HG02798 (cell line): ENCODE results near the gene PAPSS1.

Experiments
- ATAC-seq: cut with Tn5 transposase; IDR thresholded peaks from one replicate; pipeline ENCODE4 v1.9.1; 2021; ENCODE audit warnings: mild to moderate bottlenecking; ENCODE audit not compliant: unreplicated experiment, poor library complexity

The PAPSS1 gene

GRCh38 chr4:107719922-107720722, at the start of gene PAPSS1:
PAPSS1 (minus strand) TSS chr4:107720234; CDS start chr4:107720179, 55 bp downstream.
- ATAC-seq: peak; percentile 89

GRCh38 chr4:107760281-107760947, 40.4 kb upstream of the PAPSS1 start:
- ATAC-seq: no peak

GRCh38 chr4:107757864-107758476, 37.9 kb upstream of the PAPSS1 start:
- no peak for ATAC-seq

- ATAC-seq: no peak
Observed at GRCh38 chr4:107757283-107757682, 37.2 kb upstream of the PAPSS1 start.

DNA sequence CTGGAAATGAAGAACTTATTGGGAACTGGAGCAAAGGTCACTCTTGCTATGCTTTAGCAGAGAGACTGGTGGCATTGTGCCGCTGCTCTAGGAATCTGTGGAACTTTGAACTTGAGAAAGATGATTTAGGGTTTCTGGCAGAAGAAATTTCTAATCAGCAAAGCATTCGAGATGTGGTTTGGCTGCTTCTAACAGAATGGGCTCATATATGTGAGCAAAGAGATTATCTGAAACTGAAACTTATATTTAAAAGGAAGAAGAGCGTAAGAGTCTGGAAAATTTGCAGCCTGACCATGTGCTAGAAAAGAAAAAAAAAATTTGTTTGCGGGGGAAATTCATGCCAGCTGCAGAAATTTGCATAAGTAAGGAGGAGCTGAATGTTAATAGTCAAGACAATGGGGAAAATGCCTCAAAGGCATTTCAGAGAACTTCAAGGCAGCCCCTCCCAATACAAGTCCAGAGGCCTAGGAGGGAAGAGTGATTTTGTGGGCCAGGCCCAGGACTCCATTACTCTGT, 35.9 kb upstream of the PAPSS1 start:
- no peak for ATAC-seq

DNA sequence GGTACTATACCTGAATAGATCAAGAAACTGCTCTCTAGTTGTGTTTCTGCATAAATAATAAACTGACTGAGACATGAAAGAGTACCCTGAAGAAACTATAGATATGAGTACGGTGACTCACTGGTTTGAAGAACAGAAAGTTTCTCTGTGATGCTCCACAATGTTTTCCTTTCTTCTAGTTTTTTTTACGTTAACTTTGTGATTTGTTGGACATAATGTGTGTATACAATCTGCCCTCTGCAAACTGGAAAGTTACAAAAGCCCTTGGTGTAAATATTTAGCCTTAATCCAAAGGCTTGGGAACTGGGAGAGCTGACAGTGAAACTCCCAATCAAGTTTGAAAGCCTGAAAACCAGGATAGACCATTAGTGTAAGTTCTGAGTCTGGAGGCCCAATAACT, 31.6 kb upstream of the PAPSS1 start:
- no peak for ATAC-seq

DNA sequence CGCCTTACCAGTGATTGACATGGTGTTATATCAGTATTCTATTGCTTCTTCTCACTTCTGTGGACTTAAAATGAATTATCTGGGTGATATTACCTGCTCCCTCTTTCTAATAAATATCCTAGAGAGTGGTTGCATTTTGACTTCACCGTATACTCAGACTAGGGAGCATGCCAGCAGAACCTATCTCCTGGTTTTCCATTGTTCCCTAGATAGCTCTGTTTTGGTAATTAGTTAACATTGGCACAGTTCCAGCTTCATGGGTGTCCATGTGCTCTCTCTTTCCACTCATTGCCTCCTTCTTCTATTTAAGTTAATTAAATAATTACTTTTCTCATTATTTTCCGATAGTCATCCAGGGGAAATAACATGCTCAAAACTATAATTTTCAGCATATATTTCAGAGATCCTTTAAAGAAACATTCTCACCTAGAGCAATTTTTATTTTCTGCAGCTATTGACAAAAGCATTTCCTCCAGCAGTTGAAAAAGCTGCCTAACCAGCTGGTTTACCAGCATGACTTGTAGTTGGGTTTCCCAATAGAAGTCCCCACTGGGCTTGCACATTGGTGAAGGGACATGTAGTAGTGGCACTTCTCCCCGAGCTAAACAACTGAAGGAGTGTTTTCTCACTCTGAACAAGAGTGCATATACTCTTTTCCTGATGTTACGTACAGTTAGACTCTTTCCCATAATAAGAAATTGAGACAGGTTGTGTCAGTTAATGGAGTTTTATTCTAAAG, 27.9 kb upstream of the PAPSS1 start:
- ATAC-seq: no peak

GRCh38 chr4:107746161-107746560, 26.1 kb upstream of the PAPSS1 start:
- ATAC-seq: no peak

- no peak for ATAC-seq
Observed at GRCh38 chr4:107744532-107744931, 24.5 kb upstream of the PAPSS1 start.

- ATAC-seq: peak; percentile 53
Observed at GRCh38 chr4:107743532-107743931, 23.5 kb upstream of the PAPSS1 start.

DNA sequence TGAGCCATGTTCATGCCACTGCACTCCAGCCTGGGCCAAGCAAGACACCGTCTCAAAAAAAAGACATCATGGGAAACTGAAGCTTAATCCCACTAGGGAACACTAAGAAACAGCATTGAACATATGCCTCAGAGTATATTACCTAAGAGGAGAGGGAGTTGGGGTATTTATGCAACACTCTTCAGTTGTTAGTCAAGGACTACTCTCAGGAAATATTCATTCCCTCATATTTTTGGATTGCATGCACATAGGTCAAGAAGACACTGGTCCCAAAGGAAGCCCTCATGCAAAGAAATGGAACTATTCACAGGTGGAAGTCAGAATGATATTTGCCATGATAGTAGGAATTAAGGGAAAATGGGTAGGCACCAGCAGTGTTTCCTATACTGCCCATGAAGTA, 22.8 kb upstream of the PAPSS1 start:
- ATAC-seq: no peak

DNA sequence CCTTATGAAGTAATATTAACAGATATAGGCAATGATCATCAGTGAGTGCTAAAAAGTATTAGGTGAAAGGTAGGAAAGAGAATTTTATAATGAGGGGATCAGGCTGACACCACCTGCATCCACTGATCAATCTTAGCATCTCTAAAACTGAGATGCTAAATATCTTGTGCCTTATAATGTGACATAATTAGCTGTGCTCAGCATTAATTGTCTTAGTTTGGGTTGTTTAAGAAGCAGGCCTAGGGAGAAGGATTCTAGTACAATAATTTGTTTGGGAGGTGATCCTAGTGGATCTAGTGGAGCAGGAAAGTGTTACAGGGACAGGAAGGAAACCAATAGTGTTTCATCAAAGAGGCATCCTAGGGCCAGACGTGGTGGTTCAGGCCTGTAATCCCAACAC, 22.2 kb upstream of the PAPSS1 start:
- ATAC-seq: no peak

DNA sequence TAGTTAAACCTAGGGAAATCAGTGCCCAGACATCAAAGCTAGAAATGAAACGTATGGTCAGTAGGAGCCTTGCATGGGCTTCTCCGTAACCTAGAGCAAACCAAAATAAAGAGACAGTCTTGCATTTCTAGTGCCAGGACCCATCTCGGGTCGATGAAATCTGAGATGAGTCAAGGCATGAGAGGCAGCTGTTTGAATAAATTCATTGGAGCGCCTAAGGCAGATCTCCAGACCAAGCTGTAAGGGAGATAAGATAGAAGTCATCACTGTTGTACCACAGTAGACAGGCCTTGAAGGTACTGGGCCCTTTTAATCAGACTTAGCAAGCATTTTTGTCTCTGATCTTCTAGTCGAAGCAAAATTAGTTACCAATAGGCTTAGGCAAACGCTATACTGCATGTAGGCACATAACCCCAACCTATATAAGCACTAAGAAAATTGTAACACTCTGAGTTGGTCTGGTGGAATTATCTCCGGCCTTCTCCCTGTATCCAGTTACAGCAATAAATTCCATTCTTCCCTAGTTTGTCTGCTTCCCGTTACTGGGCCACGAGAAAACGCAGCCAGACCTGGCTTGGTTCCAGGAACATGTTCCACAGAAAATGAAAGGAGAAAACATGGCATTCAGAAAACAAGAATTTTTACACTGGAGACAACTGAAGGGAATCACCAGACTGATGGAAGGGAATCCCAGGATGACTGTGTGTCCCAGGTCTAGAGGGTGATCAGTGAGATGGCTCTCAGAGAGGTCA, 21.1 kb upstream of the PAPSS1 start:
- no peak for ATAC-seq

- ATAC-seq: no peak
Observed at GRCh38 chr4:107740381-107740780, 20.3 kb upstream of the PAPSS1 start.

GRCh38 chr4:107737450-107737849, 17.4 kb upstream of the PAPSS1 start:
- no peak for ATAC-seq

- ATAC-seq: peak; percentile 72
Observed at GRCh38 chr4:107736924-107737448, 17.0 kb upstream of the PAPSS1 start.

DNA sequence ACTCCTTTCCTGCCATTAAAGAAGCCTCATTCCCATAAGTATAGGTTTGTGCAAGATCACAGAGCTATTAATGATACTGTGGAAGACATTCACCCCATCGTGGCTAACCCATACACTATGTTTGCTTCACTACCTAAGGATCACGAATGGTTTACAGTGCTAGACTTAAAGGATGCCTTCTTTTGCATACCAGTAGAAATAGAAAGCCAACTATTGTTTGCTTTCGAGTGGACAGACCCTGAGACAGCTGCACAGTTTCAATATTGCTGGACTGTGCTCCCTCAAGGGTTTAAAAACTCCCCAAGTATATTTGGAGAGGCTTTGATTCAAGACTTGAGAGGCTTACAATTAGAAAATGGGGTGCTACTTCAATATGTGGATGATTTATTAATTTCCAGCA, 16.0 kb upstream of the PAPSS1 start:
- peak; percentile 74 for ATAC-seq

- peak; percentile 29 for ATAC-seq
Observed at GRCh38 chr4:107734120-107734519, 14.1 kb upstream of the PAPSS1 start.

DNA sequence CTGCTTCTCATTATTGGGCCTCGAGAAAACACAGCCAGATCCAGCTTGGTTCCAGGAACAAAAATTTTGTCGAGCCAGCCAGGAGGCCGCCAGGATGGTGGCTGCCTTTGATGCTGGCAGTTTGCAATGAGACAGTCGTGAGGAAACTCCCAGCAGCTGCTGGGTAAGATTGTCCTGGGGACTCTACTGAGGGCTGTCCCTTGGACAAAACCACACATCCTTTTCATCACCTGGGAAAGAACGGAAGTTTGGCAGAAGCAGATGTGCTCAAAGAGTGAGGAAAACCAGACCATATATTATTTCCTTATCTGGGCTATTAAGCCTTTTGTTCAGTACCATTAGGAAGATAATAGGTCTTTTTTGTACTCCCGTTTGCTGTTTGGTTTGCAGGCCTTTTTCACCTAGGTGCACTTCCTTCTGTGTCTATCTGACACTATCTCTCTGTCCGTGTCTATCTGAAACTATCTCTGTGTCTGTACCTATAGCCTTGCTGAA, 13.4 kb upstream of the PAPSS1 start:
- ATAC-seq: no peak
